ENCODE results near the gene PEX12.
"Not testable (repeated sequence)": the region's sequence is repeated elsewhere in the genome, so short reads cannot be mapped to it uniquely, and the experiment has no call there.

PEX12 gene

GRCh38 chr17:35578197-35578928 is at the start of gene PEX12:
Gene PEX12 (minus strand): TSS chr17:35578571. CDS start chr17:35578021, 550 bp downstream.
- peak; percentile 60 to 73 (median 65) for DNase-seq (ENCODE audit: low read depth in 2 of 3, low spot score in 2 of 3)

- no peak for DNase-seq (ENCODE audit: low read depth in 2 of 3, low spot score in 2 of 3)
Measured at GRCh38 chr17:35627417-35627816, 49.0 kb upstream of the PEX12 start.

GRCh38 chr17:35621768-35622167 is 43.4 kb upstream of the PEX12 start:
- DNase-seq (ENCODE audit: low read depth in 2 of 3, low spot score in 2 of 3) = no peak

- DNase-seq (ENCODE audit: low read depth in 2 of 3, low spot score in 2 of 3) = no peak
Measured at GRCh38 chr17:35618628-35619027, 40.3 kb upstream of the PEX12 start.

GRCh38 chr17:35617505-35617904 is 39.1 kb upstream of the PEX12 start:
- no peak for DNase-seq (ENCODE audit: low read depth in 2 of 3, low spot score in 2 of 3)

- DNase-seq (ENCODE audit: low read depth in 2 of 3, low spot score in 2 of 3) = no peak
Measured at GRCh38 chr17:35616536-35616935, 38.2 kb upstream of the PEX12 start.

GRCh38 chr17:35614810-35615209 is 36.4 kb upstream of the PEX12 start:
- no peak for DNase-seq (ENCODE audit: low read depth in 2 of 3, low spot score in 2 of 3)

- DNase-seq (ENCODE audit: low read depth in 2 of 3, low spot score in 2 of 3) = no peak
Measured at GRCh38 chr17:35612924-35613521, 34.7 kb upstream of the PEX12 start.

- not testable (repeated sequence) for DNase-seq (ENCODE audit: low read depth in 2 of 3, low spot score in 2 of 3)
Measured at GRCh38 chr17:35610746-35611145, 32.4 kb upstream of the PEX12 start.

GRCh38 chr17:35609831-35610230 is 31.5 kb upstream of the PEX12 start:
- DNase-seq (ENCODE audit: low read depth in 2 of 3, low spot score in 2 of 3) = no peak

- no peak for DNase-seq (ENCODE audit: low read depth in 2 of 3, low spot score in 2 of 3)
Measured at GRCh38 chr17:35607239-35607847, 29.0 kb upstream of the PEX12 start.

GRCh38 chr17:35605678-35606077 is 27.3 kb upstream of the PEX12 start:
- no peak for DNase-seq (ENCODE audit: low read depth in 2 of 3, low spot score in 2 of 3)

GRCh38 chr17:35603674-35604073 is 25.3 kb upstream of the PEX12 start:
- DNase-seq (ENCODE audit: low read depth in 2 of 3, low spot score in 2 of 3) = no peak

- DNase-seq (ENCODE audit: low read depth in 2 of 3, low spot score in 2 of 3) = no peak
Measured at GRCh38 chr17:35597604-35598003, 19.2 kb upstream of the PEX12 start.

- DNase-seq (ENCODE audit: low read depth in 2 of 3, low spot score in 2 of 3) = no peak
Measured at GRCh38 chr17:35596530-35597233, 18.3 kb upstream of the PEX12 start.

- no peak for DNase-seq (ENCODE audit: low read depth in 2 of 3, low spot score in 2 of 3)
Measured at GRCh38 chr17:35596072-35596471, 17.7 kb upstream of the PEX12 start.

- DNase-seq (ENCODE audit: low read depth in 2 of 3, low spot score in 2 of 3) = no peak
Measured at GRCh38 chr17:35588196-35588920, 10.0 kb upstream of the PEX12 start.

GRCh38 chr17:35587074-35587961 is 8.9 kb upstream of the PEX12 start, which contains the start of gene AP2B1:
Gene AP2B1 (plus strand): TSS chr17:35587322. CDS start chr17:35594031, 6,709 bp downstream.
- peak; percentile 94 to 100 (median 100) for DNase-seq (ENCODE audit: low read depth in 2 of 3, low spot score in 2 of 3)

GRCh38 chr17:35586569-35587073 is 8.2 kb upstream of the PEX12 start:
- no peak for DNase-seq (ENCODE audit: low read depth in 2 of 3, low spot score in 2 of 3)

GRCh38 chr17:35584061-35584460 is 5.7 kb upstream of the PEX12 start:
- DNase-seq (ENCODE audit: low read depth in 2 of 3, low spot score in 2 of 3) = no peak

Measured in activated CD8-positive, alpha-beta memory T cell treated with anti-CD3 and anti-CD28 coated beads for 48 hours (primary cell).